H9 (cell line): ENCODE measurements around the gene ING5. TPM values are rescaled to one million over a fixed set of nuclear protein-coding genes. Genes with fewer than 3 reads are reported as not detected.

Source experiments
- DNase-seq: peaks from one replicate; pipeline ENCODE4 v3.0.0-alpha.2; 2017
- H2AFZ ChIP-seq: one replicate; pipeline ENCODE4 v1.6.1; 2013; ENCODE audit warnings: mild to moderate bottlenecking, low read length, control low read depth, moderate library complexity
- H2AK5ac ChIP-seq: 2 replicates; pipeline ENCODE4 v1.6.1; 2013; ENCODE audit warnings: low read length, control low read depth, mixed read lengths; ENCODE audit not compliant: insufficient read length
- H2BK120ac ChIP-seq: one replicate; pipeline ENCODE4 v1.6.1; 2013; ENCODE audit warnings: low read depth, mild to moderate bottlenecking, low read length, control low read depth, inconsistent platforms; ENCODE audit not compliant: poor library complexity, severe bottlenecking
- H2BK12ac ChIP-seq: 2 replicates; pipeline ENCODE4 v1.6.1; 2013; ENCODE audit warnings: low read length, control low read depth, mixed read lengths, low read depth; ENCODE audit not compliant: insufficient read length
- H2BK15ac ChIP-seq: 2 replicates; pipeline ENCODE4 v1.6.1; 2013; ENCODE audit warnings: low read depth, low read length, control low read depth
- H2BK20ac ChIP-seq: one replicate; pipeline ENCODE4 v1.6.1; 2013; ENCODE audit warnings: low read depth, mild to moderate bottlenecking, low read length, control low read depth, inconsistent platforms; ENCODE audit not compliant: poor library complexity, severe bottlenecking
- H2BK5ac ChIP-seq: 2 replicates; pipeline ENCODE4 v1.6.1; 2013; ENCODE audit warnings: low read length, control low read depth, mixed read lengths; ENCODE audit not compliant: insufficient read length
- H3K14ac ChIP-seq: 2 replicates; pipeline ENCODE4 v1.6.1; 2013; ENCODE audit warnings: low read length, control low read depth; ENCODE audit not compliant: insufficient read depth
- H3K18ac ChIP-seq: 2 replicates; pipeline ENCODE4 v1.6.1; 2013; ENCODE audit warnings: low read depth, mild to moderate bottlenecking, mixed read lengths, low read length, control low read depth; ENCODE audit not compliant: insufficient read length
- H3K23ac ChIP-seq: 2 replicates; pipeline ENCODE4 v1.6.1; 2013; ENCODE audit warnings: low read length, control low read depth, mixed read lengths, low read depth; ENCODE audit not compliant: insufficient read length
- H3K23me2 ChIP-seq: 2 replicates; pipeline ENCODE4 v1.6.1; 2013; ENCODE audit warnings: low read depth, mild to moderate bottlenecking, mixed read lengths, low read length, control low read depth; ENCODE audit not compliant: insufficient read length, poor library complexity, severe bottlenecking
- H3K27ac ChIP-seq: 2 replicates; pipeline ENCODE4 v1.5.1; 2013; ENCODE audit warnings: low read length, control low read depth, mixed read lengths, low read depth; ENCODE audit not compliant: insufficient read length
- H3K27me3 ChIP-seq: 2 replicates; pipeline ENCODE4 v1.6.1; 2013; ENCODE audit warnings: low read length, control low read depth, inconsistent platforms; ENCODE audit not compliant: insufficient read depth
- H3K4ac ChIP-seq: 2 replicates; pipeline ENCODE4 v1.6.1; 2013; ENCODE audit warnings: low read depth, mild to moderate bottlenecking, control low read depth, inconsistent platforms, low read length, moderate library complexity
- H3K4me1 ChIP-seq: 2 replicates; pipeline ENCODE4 v1.6.1; 2013; ENCODE audit warnings: low read length, control low read depth, inconsistent platforms; ENCODE audit not compliant: insufficient read depth
- H3K4me2 ChIP-seq: 2 replicates; pipeline ENCODE4 v1.6.1; 2013; ENCODE audit warnings: low read length, control low read depth, mixed read lengths; ENCODE audit not compliant: insufficient read length, insufficient read depth
- H3K56ac ChIP-seq: 2 replicates; pipeline ENCODE4 v1.6.1; 2013; ENCODE audit warnings: low read depth, mild to moderate bottlenecking, mixed read lengths, low read length, control low read depth; ENCODE audit not compliant: insufficient read length
- H3K79me1 ChIP-seq: 2 replicates; pipeline ENCODE4 v1.6.1; 2013; ENCODE audit warnings: low read depth, mild to moderate bottlenecking, moderate library complexity, low read length, control low read depth, inconsistent platforms; ENCODE audit not compliant: insufficient read depth, poor library complexity, severe bottlenecking
- H3K79me2 ChIP-seq: 2 replicates; pipeline ENCODE4 v1.6.1; 2013; ENCODE audit warnings: low read length, control low read depth, inconsistent platforms; ENCODE audit not compliant: insufficient read depth
- H3K9ac ChIP-seq: 2 replicates; pipeline ENCODE4 v1.6.1; 2013; ENCODE audit warnings: low read length, control low read depth, mixed read lengths; ENCODE audit not compliant: insufficient read length; ENCODE audit errors: extremely low read depth
- H3K9me3 ChIP-seq: one replicate; pipeline ENCODE4 v1.6.1; 2013; ENCODE audit warnings: low read depth, low read length, inconsistent platforms; ENCODE audit not compliant: control insufficient read depth
- H3T11ph ChIP-seq: one replicate; pipeline ENCODE4 v1.6.1; 2013; ENCODE audit warnings: mild to moderate bottlenecking, low read length, control low read depth, inconsistent platforms
- H4K20me1 ChIP-seq: one replicate; pipeline ENCODE4 v1.6.1; 2013; ENCODE audit not compliant: control insufficient read depth, insufficient read length, insufficient read depth
- H4K5ac ChIP-seq: 2 replicates; pipeline ENCODE4 v1.6.1; 2013; ENCODE audit warnings: low read depth, mild to moderate bottlenecking, mixed read lengths, low read length, control low read depth; ENCODE audit not compliant: insufficient read length
- H4K8ac ChIP-seq: replicated peaks from 2 replicates; pipeline ENCODE4 v1.6.1; 2013; ENCODE audit warnings: low read length, control low read depth, mixed read lengths, low read depth; ENCODE audit not compliant: insufficient read length
- H4K91ac ChIP-seq: 2 replicates; pipeline ENCODE4 v1.6.1; 2013; ENCODE audit warnings: low read depth, mild to moderate bottlenecking, moderate library complexity, mixed read lengths, low read length, control low read depth; ENCODE audit not compliant: insufficient read length
- H3K27ac Mint-ChIP-seq, 3 experiments: 2 replicates in 2 of 3; 3 replicates in 1 of 3; pipeline ENCODE4 v1.8.0; 2020 to 2021; ENCODE audit warnings: mixed read lengths in 3 of 3, mild to moderate bottlenecking in 1 of 3, moderate library complexity in 1 of 3
- H3K27me3 Mint-ChIP-seq: 2 replicates; pipeline ENCODE4 v1.8.0; 2021; ENCODE audit warnings: low read depth, mild to moderate bottlenecking, moderate library complexity, mixed read lengths
- H3K36me3 Mint-ChIP-seq, 3 experiments: 2 replicates in 2 of 3; 3 replicates in 1 of 3; pipeline ENCODE4 v1.8.0; 2020 to 2021; ENCODE audit warnings: low read depth in 3 of 3, mixed read lengths in 3 of 3; ENCODE audit not compliant: insufficient read depth in 1 of 3
- H3K4me1 Mint-ChIP-seq, 2 experiments: 2 replicates each; pipeline ENCODE4 v1.8.0; 2020; ENCODE audit warnings: mixed read lengths in 2 of 2
- H3K4me3 Mint-ChIP-seq, 2 experiments: 2 replicates in 1 of 2; 3 replicates in 1 of 2; pipeline ENCODE4 v1.8.0; 2020 to 2021; ENCODE audit warnings: mild to moderate bottlenecking in 2 of 2, mixed read lengths in 2 of 2, moderate library complexity in 1 of 2
- H3K9me3 Mint-ChIP-seq, 2 experiments: 2 replicates in 1 of 2; 3 replicates in 1 of 2; pipeline ENCODE4 v1.8.0; 2020; ENCODE audit warnings: mild to moderate bottlenecking in 2 of 2, mixed read lengths in 2 of 2, moderate library complexity in 1 of 2
- CTCF ChIP-seq: fragments of 200-600 bp; sonication (generic); conservative IDR thresholded peaks from 3 replicates; pipeline ENCODE4 v1.8.0; 2021; ENCODE audit warnings: antibody characterized with exemption, mild to moderate bottlenecking
- WGBS: extraction: QIAGEN DNeasy Blood & Tissue Kit; methylation state at CpG from one replicate; pipeline ENCODE4 v1.1.7; 2013; ENCODE audit warnings: missing lambda C conversion rate, low lambda C conversion rate, mixed read lengths; ENCODE audit not compliant: insufficient read length; ENCODE audit errors: extremely low coverage; 5-methylcytosine and 5-hydroxymethylcytosine counted together
- total RNA-seq: library from RNA; stranded (reverse); gene quantifications from 2 replicates; pipeline ENCODE4 v1.2.1, GENCODE V29; 2021

Gene ING5
- total RNA-seq, 1 experiment from 2014 or later, result 66.0 TPM

- no peaks in the 10 kb centered on the region for H3K27me3 Mint-ChIP-seq
- H3K27ac Mint-ChIP-seq, result peak within 1 kb of the TSS; percentile 66 to 93 (median 90); a peak in 6 of 7 replicates
- peaks cover 0 to 3% of the 10 kb centered on the region in 2 experiments; a peak in 1 of 5 replicates for H3K9me3 Mint-ChIP-seq
- Histone ChIP-seq H3K23me2 (peaks cover 3% of the 10 kb centered on the region), H3K27me3 (no peaks in the 10 kb centered on the region), H2AFZ (no peak within 1 kb of the TSS), H3K79me1 (no peaks in the 10 kb centered on the region), H2BK12ac (no peak within 1 kb of the TSS), H3K14ac (peak within 1 kb of the TSS; percentile 94), H3K18ac (peak within 1 kb of the TSS; percentile 13), H4K8ac (no peak within 1 kb of the TSS), H2BK20ac (no peak within 1 kb of the TSS), H3K79me2 (peaks cover 6% of the 10 kb centered on the region; the same call in 1 of the 2 replicates), H3K23ac (no peak within 1 kb of the TSS), H2BK15ac (no peak within 1 kb of the TSS), H3K4me1 (no peaks in the 10 kb centered on the region), H3T11ph (no peak within 1 kb of the TSS), H3K27ac (no peak within 1 kb of the TSS), H3K9me3 (no peaks in the 10 kb centered on the region), H4K91ac (no peak within 1 kb of the TSS), H4K5ac (no peak within 1 kb of the TSS), H3K4me2 (peak within 1 kb of the TSS; percentile 89), H3K56ac (no peak within 1 kb of the TSS), H2AK5ac (no peak within 1 kb of the TSS), H2BK5ac (no peak within 1 kb of the TSS), H4K20me1 (no peaks in the 10 kb centered on the region), H3K4ac (peak within 1 kb of the TSS; percentile 58; the same call in 1 of the 2 replicates), H3K9ac (peak within 1 kb of the TSS; percentile 62), H2BK120ac (no peak within 1 kb of the TSS)
- peak within 1 kb of the TSS; percentile 88 to 99 for H3K4me3 Mint-ChIP-seq
- DNase-seq, result peak; percentile 94
- no peak for TF ChIP-seq CTCF
- H3K4me1 Mint-ChIP-seq, result peaks cover 12 to 18% of the 10 kb centered on the region in 2 experiments
- no CpG with 5 or more reads among the region's 102 CpGs for WGBS
- peaks cover 24 to 45% (median 37%) of the 10 kb centered on the region in 3 experiments for H3K36me3 Mint-ChIP-seq
These were observed 15.0 kb upstream of the ING5 start, which contains the start of gene DTYMK for GRCh38 chr2:241686650-241687425. Gene DTYMK, minus strand, starts transcription at chr2:241686815. Its CDS starts 32 bp downstream, at chr2:241686783.
